Keratinocyte (primary cell): ENCODE results near the gene ZFPM1. TPM values are rescaled to one million over a fixed set of nuclear protein-coding genes. Genes with fewer than 3 reads are reported as not detected.

Source experiments
- DNase-seq: peaks from one replicate; pipeline ENCODE4 v3.0.0-alpha.2; 2011; ENCODE audit warnings: low read depth, missing footprints, low spot score
- FAIRE-seq: peaks from 2 replicates; lab custom pipeline; 2011; peaks lifted over from hg19 to GRCh38; lab: Jason Lieb, UNC
- H2AFZ ChIP-seq: 2 replicates; pipeline ENCODE4 v1.6.0; 2012; ENCODE audit warnings: low read length, control low read depth, inconsistent platforms; ENCODE audit not compliant: control insufficient read depth
- H3K27ac ChIP-seq: 2 replicates; pipeline ENCODE4 v1.5.1; 2011; ENCODE audit warnings: low read length; ENCODE audit not compliant: control insufficient read depth, insufficient read depth
- H3K27me3 ChIP-seq: 3 replicates; pipeline ENCODE4 v1.6.0; 2011; ENCODE audit warnings: low read length; ENCODE audit not compliant: control insufficient read depth, insufficient read depth; ENCODE audit errors: extremely low read depth
- H3K36me3 ChIP-seq, 2 experiments: 2 replicates in 1 of 2; 3 replicates in 1 of 2; pipeline ENCODE4 v1.5.1; 2011; ENCODE audit warnings: low read length in 2 of 2, mild to moderate bottlenecking in 1 of 2; ENCODE audit not compliant: control insufficient read depth in 2 of 2, insufficient read depth in 2 of 2; ENCODE audit errors: extremely low read depth in 1 of 2
- H3K4me1 ChIP-seq: 3 replicates; pipeline ENCODE4 v1.5.1; 2011; ENCODE audit warnings: low read length; ENCODE audit not compliant: control insufficient read depth, insufficient read depth; ENCODE audit errors: extremely low read depth
- H3K4me2 ChIP-seq: 3 replicates; pipeline ENCODE4 v1.6.0; 2011; ENCODE audit warnings: low read depth, low read length; ENCODE audit not compliant: control insufficient read depth, insufficient read depth; ENCODE audit errors: extremely low read depth
- H3K4me3 ChIP-seq, 3 experiments: fragments of 200-600 bp in 1 of 3; sonication (generic) in 1 of 3; 2 replicates in 2 of 3; 3 replicates in 1 of 3; pipeline ENCODE4 v1.5.1; 2011 to 2016; ENCODE audit warnings: low read length in 3 of 3, mild to moderate bottlenecking in 3 of 3, control low read depth in 2 of 3, inconsistent platforms in 1 of 3, low read depth in 1 of 3, mixed read lengths in 1 of 3, mixed run types in 1 of 3, moderate library complexity in 1 of 3; ENCODE audit not compliant: control insufficient read depth in 2 of 3, insufficient read depth in 2 of 3; ENCODE audit errors: extremely low read depth in 1 of 3
- H3K79me2 ChIP-seq: 2 replicates; pipeline ENCODE4 v1.6.0; 2012; ENCODE audit warnings: low read length; ENCODE audit not compliant: control insufficient read depth, insufficient read depth
- H3K9ac ChIP-seq: 3 replicates; pipeline ENCODE4 v1.6.0; 2011; ENCODE audit warnings: low read length; ENCODE audit not compliant: control insufficient read depth, insufficient read depth; ENCODE audit errors: extremely low read depth
- H3K9me1 ChIP-seq: 3 replicates; pipeline ENCODE4 v1.6.0; 2011; ENCODE audit warnings: low read length; ENCODE audit not compliant: control insufficient read depth, insufficient read depth; ENCODE audit errors: extremely low read depth
- H3K9me3 ChIP-seq: 2 replicates; pipeline ENCODE4 v1.5.1; 2012; ENCODE audit warnings: low read depth, low read length; ENCODE audit not compliant: control insufficient read depth
- H4K20me1 ChIP-seq: 3 replicates; pipeline ENCODE4 v1.6.0; 2011; ENCODE audit warnings: low read length; ENCODE audit not compliant: control insufficient read depth, insufficient read depth; ENCODE audit errors: extremely low read depth
- CTCF ChIP-seq, 3 experiments: IDR thresholded peaks in 1 of 3; conservative IDR thresholded peaks in 1 of 3; optimal IDR thresholded peaks in 1 of 3; 2 replicates in 2 of 3; 3 replicates in 1 of 3; pipeline versions ENCODE3 to v1.5.1; 2011; ENCODE audit warnings: low read length in 3 of 3, mild to moderate bottlenecking in 3 of 3, moderate library complexity in 2 of 3, control low read depth in 1 of 3, inconsistent platforms in 1 of 3; ENCODE audit not compliant: insufficient read depth in 2 of 3; ENCODE audit errors: extremely low read depth in 1 of 3
- EZH2 ChIP-seq: IDR thresholded peaks from one replicate; pipeline ENCODE4 v1.6.1; 2012; ENCODE audit warnings: inconsistent platforms, mild to moderate bottlenecking, low read length, moderate library complexity
- dilution Hi-C: fragments of 300-500 bp; cut with MboI; formaldehyde crosslinking; loops from one replicate; pipeline ENCODE4 v1.7.0; 2020; ENCODE audit warnings: low sequenced_read_pairs; ENCODE audit not compliant: extremely low pct_ligation_motif_present
- polyA plus RNA-seq, 5 experiments: library from polyadenylated mRNA; depleted of rRNA in 3 of 5; stranded (reverse) in 3 of 5; stranded (forward) in 1 of 5; unstranded in 1 of 5; fragments of >200 nt; gene quantifications; 1 replicate in 1 of 5; 2 replicates in 3 of 5; 3 replicates in 1 of 5; pipeline versions ENCODE4 v1.2.1 to v1.2.3, GENCODE V29; 2011 to 2012; ENCODE audit warnings: missing spikeins in 2 of 5, low read depth in 1 of 5, low replicate concordance in 1 of 5

The ZFPM1 gene
- polyA plus RNA-seq, 1 donor (not counting 4 experiments of a cell fraction or from before 2014, with no cell fraction given), result 0.42 TPM

DNA sequence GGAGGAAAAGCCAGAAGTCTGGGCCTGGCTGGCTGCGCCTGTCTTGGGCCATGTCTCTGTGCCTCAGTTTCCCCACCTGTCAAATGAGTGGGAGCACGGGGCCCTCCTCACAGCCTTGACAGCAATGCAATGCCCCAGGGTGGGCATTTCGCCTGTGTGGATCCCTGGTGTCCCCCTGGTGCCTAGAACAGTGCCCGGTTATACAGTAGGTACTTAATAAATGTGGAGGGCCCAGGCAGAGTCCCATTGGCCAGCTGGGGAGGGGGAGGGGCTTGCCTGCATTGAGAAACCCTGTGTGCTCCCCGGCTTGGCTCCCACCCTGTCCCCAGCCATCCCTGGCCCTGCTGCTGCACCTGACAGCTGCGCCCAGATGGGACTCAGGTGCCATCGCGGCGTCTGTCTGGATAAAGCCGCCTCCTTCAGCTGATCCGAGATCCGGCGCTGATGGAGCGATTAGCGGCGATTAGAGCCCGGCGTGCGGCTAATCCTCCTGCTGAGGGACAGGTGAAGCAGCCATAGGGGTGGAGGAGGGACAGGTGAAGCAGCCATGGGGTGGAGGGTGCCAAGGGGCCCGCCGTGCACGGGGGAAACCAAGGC lies 12.4 kb downstream of the ZFPM1 start:
- no peak for TF ChIP-seq EZH2
- TF ChIP-seq CTCF (optimal IDR thresholded peaks at IDR 0.05 in 1 of 3, IDR thresholded peaks at IDR 0.05 in 1 of 3, conservative IDR thresholded peaks at IDR 0.05 in 1 of 3; ENCODE audit: extremely low read depth in 1 of 3, insufficient read depth in 2 of 3, low read length in 3 of 3), result no peak
- no peak overlapping the region for H2AFZ ChIP-seq
- no peaks in the 10 kb centered on the region for H3K9me3 ChIP-seq
- no peak overlapping the region for H3K4me3 ChIP-seq
- FAIRE-seq, result no peak
- H3K79me2 ChIP-seq, result peaks cover 19% of the 10 kb centered on the region
- no peak overlapping the region for H3K4me2 ChIP-seq
- H3K9ac ChIP-seq, result no peak overlapping the region
- no peak overlapping the region for H3K27ac ChIP-seq
- H3K36me3 ChIP-seq, result no peaks in the 10 kb centered on the region
- no peak for DNase-seq
- H3K9me1 ChIP-seq, result no peaks in the 10 kb centered on the region
- H3K27me3 ChIP-seq, result no peaks in the 10 kb centered on the region
- dilution Hi-C loops, result no loop called here
- peaks cover 5% of the 10 kb centered on the region for H4K20me1 ChIP-seq
- no peaks in the 10 kb centered on the region for H3K4me1 ChIP-seq

- TF ChIP-seq EZH2 (no peak), CTCF (optimal IDR thresholded peaks at IDR 0.05 in 1 of 3, IDR thresholded peaks at IDR 0.05 in 1 of 3, conservative IDR thresholded peaks at IDR 0.05 in 1 of 3; ENCODE audit: extremely low read depth in 1 of 3, insufficient read depth in 2 of 3, low read length in 3 of 3) (no peak)
- H3K9me1 ChIP-seq, result no peaks in the 10 kb centered on the region
- DNase-seq (no peak), FAIRE-seq (no peak)
- no peak overlapping the region for H3K9ac ChIP-seq
- no peak overlapping the region for H3K4me3 ChIP-seq
- H3K79me2 ChIP-seq, result peaks cover 17% of the 10 kb centered on the region
- no peaks in the 10 kb centered on the region for H3K4me1 ChIP-seq
- H4K20me1 ChIP-seq, result peaks cover 4% of the 10 kb centered on the region
- no peak overlapping the region for H3K27ac ChIP-seq
- no peaks in the 10 kb centered on the region for H3K9me3 ChIP-seq
- no peaks in the 10 kb centered on the region for H3K36me3 ChIP-seq
- H2AFZ ChIP-seq, result no peak overlapping the region
- H3K4me2 ChIP-seq, result no peak overlapping the region
- no peaks in the 10 kb centered on the region for H3K27me3 ChIP-seq
- dilution Hi-C loops, result no loop called here
Measured at GRCh38 chr16:88466175-88466862, 13.2 kb downstream of the ZFPM1 start.
